ENCODE measurements around the gene GTF2A2. TPM values are rescaled to one million over a fixed set of nuclear protein-coding genes. Genes with fewer than 3 reads are reported as not detected.
"Not testable (repeated sequence)": the region's sequence is repeated elsewhere in the genome, so short reads cannot be mapped to it uniquely, and the experiment has no call there.

The GTF2A2 gene
- total RNA-seq, 1 donor from 2014 or later: 136 TPM

DNA sequence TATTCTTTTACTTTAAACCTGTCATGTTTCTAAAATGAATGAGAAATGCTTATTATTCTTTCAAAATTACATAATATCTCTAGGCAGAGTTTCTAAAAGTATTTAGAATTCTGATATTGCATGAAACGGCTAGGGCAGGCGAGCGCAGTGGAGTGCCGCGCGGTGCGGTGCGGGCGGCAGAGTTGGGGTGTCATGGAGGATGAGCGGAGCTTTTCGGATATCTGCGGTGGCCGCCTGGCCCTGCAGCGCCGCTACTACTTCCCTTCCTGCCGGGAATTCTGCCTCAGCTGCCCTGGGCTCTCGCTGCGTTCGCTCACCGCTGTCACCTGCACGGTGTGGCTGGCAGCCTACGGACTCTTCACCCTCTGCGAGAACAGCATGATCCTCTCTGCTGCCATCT is 19.2 kb upstream of the GTF2A2 start:
- intact Hi-C loops (cut with micrococcal nuclease): no loop called here

DNA sequence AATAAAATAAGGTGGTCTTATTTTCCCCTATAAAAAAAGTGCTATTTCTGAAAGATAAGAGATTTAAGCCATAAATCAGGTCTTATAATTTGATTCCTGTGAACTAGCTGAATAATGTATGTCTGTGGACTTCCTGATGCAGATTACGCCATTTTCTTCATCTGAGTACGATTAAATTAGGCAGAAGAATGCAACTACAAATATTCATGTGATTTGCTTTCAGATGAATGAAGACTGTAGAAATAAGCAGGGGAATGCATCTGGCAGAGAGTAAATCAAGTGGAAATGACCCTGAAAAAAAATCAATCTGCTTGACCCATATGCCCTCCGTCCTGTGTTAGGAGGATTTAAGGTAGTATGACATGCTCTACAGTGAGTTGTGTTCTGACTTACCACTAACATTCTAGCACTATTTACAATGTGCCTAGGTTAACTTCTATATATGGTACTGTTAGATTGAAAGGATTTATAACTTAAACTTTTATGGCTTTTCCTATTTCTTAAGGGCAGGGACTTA is 17.1 kb upstream of the GTF2A2 start:
- intact Hi-C loops (cut with micrococcal nuclease): no loop called here

DNA sequence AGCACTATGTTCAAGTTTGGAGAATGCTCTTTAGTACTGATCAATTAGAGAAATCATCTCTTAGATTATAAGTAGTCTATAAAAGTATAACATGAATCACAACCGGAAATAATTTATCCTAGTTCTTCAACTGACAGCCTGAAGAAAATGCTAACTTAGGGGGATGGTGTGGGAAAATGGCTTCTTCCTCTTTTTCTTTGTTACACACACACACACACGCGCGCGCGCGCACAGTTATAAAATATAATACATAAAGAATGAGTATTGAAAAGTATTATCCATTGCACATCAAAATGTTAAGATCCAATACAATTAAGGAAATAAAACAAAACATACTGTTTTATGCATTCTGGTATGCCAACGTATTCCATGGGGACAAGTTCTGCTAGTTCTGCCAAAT is 11.2 kb upstream of the GTF2A2 start:
- intact Hi-C loops (cut with micrococcal nuclease): no loop called here

DNA sequence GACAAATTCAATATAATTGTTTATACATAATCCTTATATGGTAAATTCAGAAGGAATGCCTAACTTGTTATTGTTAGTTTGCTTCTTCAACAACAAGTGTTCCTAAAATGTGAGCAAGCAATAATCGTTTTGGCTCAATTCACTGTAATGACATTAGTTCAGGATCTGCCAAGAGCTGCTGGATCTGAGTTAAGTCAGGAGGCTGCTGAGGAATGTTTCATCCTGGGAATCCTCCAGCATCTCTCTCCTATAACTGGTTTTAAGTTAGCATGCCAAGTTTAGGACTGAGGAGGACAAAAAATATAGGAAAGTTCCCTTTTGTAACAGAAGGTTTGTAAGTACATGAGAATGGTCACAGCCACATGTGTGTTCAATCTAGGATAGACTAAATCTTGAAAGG is 4.9 kb upstream of the GTF2A2 start:
- intact Hi-C loops (cut with micrococcal nuclease): no loop called here

DNA sequence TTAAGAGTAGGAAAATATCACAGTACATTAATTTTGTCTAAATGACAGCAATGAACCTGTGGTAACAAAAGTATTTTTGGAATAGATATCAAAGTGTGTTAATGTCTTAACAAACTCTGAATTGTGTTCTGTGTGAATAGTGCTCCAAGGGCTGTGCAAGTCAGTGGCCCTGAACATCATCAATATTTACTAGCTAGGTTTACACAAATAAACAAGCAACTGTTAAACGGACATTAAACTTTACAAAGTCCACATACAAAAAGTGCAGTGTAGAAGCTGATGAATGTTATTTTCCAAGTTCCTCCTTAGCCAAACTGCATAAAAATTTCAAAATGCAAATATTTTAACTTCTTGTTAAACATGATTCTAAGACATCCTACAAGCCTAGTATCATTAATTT is 2.1 kb upstream of the GTF2A2 start:
- intact Hi-C loops (cut with micrococcal nuclease): loop anchor here (5.0 kb wide), 2 partner anchors 672 to 887 kb away; partner anchors contain the start of genes MINDY2 and RNF111

DNA sequence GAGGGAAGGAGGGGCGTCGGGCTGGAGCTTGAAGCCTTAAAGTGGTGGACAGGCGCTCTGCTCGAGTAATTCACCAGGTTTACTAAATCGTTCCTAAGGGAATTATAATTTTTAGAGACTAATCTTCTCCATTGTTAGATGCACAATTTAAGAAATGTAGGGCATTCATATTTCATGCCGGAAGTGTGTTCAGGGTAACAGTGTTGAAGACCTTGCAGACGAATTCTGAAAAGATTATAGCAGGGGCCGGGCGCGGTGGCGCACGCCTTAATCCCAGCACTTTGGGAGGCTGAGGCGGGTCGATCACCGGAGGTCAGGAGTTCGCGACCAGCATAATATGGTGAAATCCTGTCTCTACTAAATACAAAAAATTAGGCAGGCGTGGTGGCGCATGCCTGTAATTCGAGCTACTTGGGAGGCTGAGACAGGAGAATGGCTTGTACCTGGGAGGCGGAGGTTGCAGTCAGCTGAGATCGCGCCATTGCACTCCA is 365 bp upstream of the GTF2A2 start:
- intact Hi-C loops (cut with micrococcal nuclease): loop anchor here (1.0 to 5.0 kb wide), 6 partner anchors 31 to 885 kb away; partner anchors contain the start of genes CCNB2, ICE2, MINDY2 and RNF111

DNA sequence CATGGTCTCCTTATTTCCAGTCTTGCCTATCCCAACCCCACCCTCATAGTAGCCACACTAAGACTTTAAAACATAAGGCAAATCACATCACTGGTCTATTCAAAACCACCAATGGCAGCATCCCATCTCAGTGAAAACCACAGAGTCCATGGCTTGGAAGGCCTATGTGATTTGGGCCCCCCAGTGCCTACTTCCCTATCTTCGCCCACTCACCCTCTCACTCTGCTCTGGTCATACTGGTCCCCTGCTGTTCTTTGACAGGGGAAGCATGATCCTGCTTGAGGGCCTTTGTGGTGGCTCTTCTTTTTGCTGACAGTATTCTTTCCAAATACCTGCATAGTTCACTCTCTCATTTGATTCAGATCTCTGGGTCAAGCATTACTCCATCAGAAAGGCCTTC is 3.3 kb downstream of the GTF2A2 start:
- intact Hi-C loops (cut with micrococcal nuclease): no loop called here

DNA sequence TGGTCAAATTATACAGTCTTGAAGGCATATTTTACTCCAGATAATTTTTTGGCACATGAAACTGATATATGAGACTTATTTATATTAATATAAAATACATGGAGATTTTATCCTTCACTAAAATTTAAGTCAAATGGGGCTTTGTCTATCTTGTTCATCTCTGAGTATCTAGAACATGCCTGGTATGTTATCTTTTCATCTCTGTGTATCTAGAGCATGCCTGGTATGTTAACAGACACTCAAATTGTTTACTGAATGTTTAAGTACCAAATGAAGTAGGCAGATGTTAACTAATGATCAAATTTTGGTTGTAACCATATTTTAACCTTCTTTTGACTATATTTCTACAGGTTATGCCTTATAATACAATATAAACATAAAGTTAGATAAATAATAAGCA is 7.7 kb downstream of the GTF2A2 start:
- intact Hi-C loops (cut with micrococcal nuclease): no loop called here

DNA sequence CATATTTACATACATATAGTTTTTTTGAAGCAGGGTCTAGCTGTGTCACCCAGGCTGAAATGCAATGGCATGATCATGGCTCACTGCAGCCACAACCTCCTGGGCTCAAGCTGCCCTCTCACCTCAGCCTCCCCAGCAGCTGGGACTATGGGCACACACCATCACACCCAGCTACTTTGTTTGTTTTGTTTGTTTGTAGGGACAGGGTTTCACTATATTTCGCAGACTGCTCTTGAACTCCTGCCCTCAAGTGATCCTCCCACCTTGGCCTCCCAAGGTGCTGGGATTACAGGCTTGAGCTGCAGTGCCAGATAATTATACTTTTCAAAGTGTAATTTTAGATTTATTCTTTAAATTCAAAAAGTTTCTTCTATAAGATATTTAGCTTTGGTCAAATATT is 10.2 kb downstream of the GTF2A2 start:
- intact Hi-C loops (cut with micrococcal nuclease): no loop called here

DNA sequence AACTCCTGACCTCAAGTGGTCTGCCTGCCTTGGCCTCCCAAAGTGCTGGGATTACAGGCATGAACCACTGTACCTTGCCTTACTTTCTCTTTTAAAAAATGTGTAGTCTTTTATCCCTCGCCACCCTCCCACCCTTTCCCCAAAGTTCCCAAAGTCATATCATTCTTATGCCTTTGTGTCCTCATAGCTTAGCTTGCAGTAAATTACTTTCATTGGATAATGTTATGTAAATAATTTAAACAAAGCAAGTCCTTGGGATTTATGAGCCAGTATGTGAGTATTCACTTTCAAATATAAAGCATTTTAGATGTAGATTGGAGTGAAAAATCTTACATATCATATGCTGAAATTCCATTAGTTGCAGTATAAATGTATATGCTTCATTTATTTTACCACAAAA is 11.0 kb downstream of the GTF2A2 start:
- intact Hi-C loops (cut with micrococcal nuclease): no loop called here

DNA sequence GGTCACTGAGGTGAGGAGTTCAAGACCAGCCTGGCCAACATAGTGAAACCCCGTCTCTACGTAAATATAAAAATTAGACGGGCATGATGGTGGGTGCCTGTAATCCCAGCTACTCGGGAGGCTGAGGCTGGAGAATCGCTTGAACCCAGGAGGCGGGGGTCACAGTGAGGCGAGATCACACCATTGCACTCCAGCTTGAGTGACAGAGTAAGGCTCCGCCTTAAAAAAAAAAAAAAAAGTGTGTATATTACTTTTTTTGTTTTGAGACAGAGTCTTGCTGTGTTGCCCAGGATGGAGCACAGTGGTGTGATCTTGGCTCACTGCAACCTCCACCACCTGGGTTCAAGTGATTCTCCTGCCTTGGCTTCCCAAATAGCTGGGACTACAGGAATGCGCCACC is 11.5 kb downstream of the GTF2A2 start:
- intact Hi-C loops (cut with micrococcal nuclease): not testable (repeated sequence)

DNA sequence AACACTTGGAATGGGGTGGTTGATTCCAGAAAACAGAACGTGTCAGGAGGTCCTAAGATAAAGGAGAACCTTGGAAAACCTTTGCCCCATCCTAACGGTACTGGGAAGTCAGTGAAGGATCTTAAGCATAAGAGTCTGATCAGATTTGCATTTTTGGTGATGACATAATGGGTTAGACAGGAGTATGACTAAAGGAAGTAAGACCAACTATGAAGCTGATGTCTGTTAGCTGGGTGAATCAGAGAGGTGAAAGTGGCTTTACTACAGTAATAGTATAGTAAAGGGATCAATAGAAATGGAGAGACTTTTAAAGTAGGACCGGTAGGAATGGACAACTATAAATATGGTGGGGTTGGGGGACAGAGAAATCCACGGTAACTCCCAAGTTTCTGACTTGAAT is 12.6 kb downstream of the GTF2A2 start:
- intact Hi-C loops (cut with micrococcal nuclease): loop anchor here (5.0 kb wide), 1 partner anchor 112 kb away; no protein-coding TSS in a partner anchor

DNA sequence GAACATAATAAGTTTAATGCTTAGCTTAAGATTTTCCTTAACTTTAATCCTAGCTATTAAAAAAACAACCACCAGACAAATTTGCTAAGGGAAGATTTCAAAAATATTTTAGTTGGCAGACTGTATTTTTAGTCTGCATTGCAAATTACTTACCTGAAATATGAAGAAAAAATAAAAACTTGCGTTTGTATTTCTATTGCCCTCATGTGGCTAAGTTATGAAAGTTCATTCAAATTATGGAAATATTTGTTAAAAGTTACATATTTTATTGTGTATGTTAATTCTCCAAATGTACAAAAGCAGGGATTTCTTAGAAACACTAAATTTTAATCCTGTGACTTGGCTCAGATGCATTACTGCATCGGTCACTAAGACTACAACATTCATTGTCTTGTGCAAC is 15.0 kb downstream of the GTF2A2 start:
- intact Hi-C loops (cut with micrococcal nuclease): loop anchor here (5.0 kb wide), 1 partner anchor 110 kb away; no protein-coding TSS in a partner anchor

DNA sequence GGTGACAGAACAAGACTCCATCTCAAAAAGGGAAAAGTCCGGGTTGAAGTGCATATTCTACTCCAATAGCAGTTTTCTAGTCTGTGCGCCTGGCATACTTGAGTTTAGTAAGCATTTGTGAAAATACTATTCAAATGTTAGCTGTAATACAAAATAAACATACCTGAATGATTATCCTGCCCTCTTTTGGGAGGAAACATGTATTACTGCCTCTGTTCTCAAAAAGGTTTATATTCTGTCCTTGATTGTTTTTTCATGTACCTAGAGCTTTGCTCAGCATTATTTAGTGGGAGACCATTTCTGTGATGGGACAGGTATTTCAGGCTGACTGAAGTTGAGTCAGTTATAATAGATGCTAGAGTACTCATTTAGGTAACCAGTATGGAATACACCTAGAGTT is 19.8 kb downstream of the GTF2A2 start:
- intact Hi-C loops (cut with micrococcal nuclease): not testable (repeated sequence)

DNA sequence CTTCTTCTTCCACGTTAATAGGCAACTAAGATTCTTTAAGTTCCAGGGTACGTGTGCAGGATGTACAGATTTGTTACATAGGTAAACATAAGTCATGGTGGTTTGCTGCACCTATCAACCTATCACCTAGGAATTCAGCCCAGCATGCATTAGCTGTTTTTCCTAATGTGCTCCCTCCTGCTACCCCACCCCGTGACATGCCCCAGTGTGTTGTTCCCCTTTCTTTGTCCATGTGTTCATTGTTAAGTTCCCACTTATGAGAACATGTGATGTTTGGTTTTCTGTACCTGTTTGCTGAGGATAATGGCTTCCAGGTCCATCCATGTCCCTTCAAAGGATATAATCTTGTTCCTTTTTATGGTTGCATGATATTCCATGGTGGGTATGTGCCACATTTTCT is 21.1 kb downstream of the GTF2A2 start:
- intact Hi-C loops (cut with micrococcal nuclease): no loop called here

DNA sequence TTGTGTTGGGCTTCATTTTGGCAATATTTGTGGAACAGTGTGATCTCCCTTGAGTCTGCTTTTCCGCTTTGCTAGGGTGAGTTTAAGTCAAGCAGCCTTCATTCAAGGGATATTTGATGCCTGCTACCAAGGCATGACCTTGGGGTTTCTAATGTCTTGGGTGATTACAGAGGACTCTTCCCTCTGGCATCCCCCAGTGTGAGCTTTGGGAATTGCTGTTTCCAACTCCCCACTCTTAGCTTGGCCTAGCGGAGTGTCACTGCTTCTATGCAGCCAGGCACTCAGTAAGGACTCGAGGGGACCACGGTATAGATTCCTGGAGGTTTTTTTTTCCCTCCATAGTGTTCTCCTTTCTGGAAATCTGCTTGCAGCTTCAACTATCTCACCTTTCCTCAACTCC is 24.6 kb downstream of the GTF2A2 start:
- intact Hi-C loops (cut with micrococcal nuclease): no loop called here

DNA sequence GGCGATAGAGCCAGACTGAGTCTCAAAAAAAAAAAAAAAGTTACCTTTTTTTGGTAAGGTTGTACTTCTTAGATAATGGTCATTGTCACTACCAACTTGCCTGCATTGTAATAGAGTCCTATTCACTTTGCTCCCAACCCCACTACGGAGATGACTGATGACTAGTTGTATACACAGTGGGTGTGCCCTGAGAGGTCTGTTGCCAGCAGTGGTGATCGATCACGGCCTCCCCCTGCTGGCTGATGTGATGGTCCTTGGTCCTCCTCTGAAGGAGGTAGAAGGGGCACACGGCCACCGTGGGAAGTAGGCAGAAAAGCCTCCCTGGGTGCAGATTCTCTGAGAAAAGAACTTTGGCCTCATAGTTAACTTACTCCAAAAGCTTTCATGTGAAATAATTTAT is 35.0 kb downstream of the GTF2A2 start:
- intact Hi-C loops (cut with micrococcal nuclease): loop anchor here (1.0 kb wide), 1 partner anchor 90 kb away; no protein-coding TSS in a partner anchor

DNA sequence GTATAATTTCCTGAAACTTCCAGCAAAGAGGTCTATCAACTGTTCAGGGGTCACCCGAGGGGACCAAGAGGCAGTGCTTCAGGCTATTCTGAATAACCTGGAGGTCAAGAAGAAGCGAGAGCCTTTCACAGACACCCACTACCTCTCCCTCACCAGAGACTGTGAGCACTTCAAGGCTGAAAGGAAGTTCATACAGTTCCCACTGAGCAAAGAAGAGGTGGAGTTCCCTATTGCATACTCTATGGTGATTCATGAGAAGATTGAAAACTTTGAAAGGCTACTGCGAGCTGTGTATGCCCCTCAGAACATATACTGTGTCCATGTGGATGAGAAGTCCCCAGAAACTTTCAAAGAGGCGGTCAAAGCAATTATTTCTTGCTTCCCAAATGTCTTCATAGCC is 38.9 kb downstream of the GTF2A2 start:
- intact Hi-C loops (cut with micrococcal nuclease): no loop called here

DNA sequence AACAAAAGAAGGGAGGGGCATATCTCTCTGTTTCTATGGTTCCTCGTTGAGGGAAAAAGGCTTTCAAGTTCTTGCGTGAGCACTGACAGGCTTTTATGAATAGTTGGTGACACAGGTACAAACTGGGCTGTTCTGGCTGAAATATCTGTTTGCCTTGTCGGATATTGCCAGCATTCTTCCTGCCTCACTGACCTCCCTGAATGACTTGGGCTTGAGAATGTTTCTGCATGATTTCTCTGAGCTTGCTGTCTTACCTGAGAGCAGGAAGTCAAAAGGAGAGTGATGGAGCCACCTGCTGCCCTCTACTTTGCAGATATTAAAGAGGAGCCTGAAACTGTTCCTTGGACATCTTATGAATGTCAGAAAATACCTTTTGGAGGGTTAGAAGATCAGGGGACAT is 40.9 kb downstream of the GTF2A2 start:
- intact Hi-C loops (cut with micrococcal nuclease): no loop called here

DNA sequence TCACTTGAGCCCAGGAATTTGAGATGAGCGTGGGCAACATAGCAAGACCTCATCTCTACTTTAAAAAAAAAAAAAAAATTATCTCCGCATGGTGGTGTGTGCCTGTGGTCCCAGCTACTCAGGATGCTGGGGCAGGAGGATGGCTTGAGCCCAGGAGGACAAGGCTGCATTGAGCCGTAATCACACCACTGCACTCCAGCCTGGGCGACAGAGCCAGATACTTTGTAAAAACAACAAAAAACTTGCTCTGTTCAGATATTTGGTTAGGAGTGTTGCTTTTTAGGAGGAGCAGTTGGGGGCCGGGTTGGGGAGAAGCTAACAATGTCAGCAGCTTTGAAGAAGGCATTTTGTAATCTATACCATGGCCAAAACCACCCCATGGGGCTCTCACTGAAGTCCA is 41.7 kb downstream of the GTF2A2 start:
- intact Hi-C loops (cut with micrococcal nuclease): no loop called here

DNA sequence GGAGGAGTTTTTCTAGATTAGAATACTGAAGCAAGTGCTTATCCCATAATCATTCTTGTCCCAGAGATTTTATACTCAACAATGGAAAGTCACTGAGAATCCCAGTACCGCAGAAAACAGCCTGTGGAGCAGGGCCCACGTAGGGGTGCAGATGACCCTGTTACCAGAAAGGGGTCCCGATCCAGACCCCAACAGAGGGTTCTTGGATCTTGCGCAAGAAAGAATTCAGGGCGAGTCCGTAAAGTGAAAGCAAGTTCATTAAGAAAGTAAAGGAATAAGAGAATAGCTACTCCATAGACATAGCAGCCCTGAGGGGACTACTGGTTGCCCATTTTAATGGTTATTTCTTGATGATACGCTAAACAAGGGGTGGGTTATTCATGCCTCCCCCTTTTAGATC is 43.2 kb downstream of the GTF2A2 start:
- intact Hi-C loops (cut with micrococcal nuclease): no loop called here

DNA sequence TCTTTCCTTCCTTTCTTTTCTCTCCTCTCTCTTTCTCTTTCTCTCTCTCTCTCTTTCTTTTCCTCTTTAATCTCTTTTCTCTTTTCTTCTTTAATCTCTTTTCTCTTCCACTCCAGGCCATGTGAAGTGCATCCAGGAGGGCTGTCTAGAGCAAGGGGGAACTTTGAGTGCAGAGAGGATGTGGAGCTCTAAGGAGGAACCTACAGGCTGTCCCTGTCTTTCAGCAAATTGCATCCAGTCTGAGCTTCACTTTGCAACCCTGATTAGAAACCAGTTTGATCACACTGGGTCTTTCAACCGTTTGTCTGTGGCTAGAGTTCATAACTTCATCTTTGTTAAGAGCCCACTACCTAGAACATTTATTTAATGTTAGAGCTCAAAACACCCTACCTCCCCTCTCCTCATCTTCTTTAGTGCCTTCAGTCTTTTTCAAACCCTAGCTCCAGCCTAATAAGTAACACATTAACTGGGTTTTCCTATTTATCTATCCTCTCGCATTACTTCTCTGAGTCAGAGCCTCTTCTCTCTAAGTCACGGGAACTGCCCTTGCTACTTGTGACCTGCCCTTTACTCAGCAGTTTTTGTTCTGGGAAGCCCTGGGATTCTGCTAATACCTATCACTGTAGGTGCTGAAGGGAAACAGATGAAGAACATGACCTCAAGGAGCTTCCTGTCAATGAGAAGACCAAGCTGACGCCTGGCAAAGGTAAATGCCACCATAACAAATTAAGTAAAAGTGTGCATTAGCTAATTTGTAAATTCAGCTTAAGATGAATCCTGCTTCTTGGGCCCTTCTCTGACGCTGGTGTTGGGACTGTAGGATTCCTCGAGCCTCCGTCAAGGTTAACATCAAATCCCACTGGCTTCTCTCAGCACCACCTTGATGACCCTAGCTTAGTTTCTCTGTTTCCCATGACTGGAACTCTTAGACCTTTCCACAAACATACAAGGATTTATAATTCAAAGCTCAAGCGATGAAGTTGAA is 45.7 kb downstream of the GTF2A2 start, which contains the start of gene GCNT3:
TSS of gene GCNT3 (plus strand) at position 508 of the 985 bp plus-strand sequence. CDS start 6,456 bp downstream, outside the sequence.
- intact Hi-C loops (cut with micrococcal nuclease): no loop called here
